H1 (cell line): Measurements from ENCODE around the gene NOTCH4. TPM values are rescaled to one million over a fixed set of nuclear protein-coding genes. Genes with fewer than 3 reads are reported as not detected.

ENCODE experiments used
- CEBPB ChIP-seq: IDR thresholded peaks from 2 replicates; pipeline ENCODE4 v1.6.1; 2012; ENCODE audit warnings: low read depth, low read length
- CTBP2 ChIP-seq: IDR thresholded peaks from 2 replicates; pipeline ENCODE4 v1.7.0; 2011; ENCODE audit warnings: borderline replicate concordance, mild to moderate bottlenecking, moderate library complexity, mixed read lengths, low read length; ENCODE audit not compliant: insufficient read depth, insufficient read length
- HDAC6 ChIP-seq: IDR thresholded peaks from one replicate; pipeline ENCODE4 v1.7.1; 2012; ENCODE audit warnings: low read depth, mild to moderate bottlenecking, inconsistent platforms, low read length, moderate library complexity
- JUN ChIP-seq: IDR thresholded peaks from 2 replicates; pipeline ENCODE4 v1.6.1; 2011; ENCODE audit warnings: low read depth, mild to moderate bottlenecking, improper control_type of control experiment, low read length
- NRF1 ChIP-seq: IDR thresholded peaks from 2 replicates; pipeline ENCODE4 v1.6.1; 2011; ENCODE audit warnings: mild to moderate bottlenecking, low read depth, low read length, improper control_type of control experiment
- POU5F1 ChIP-seq: IDR thresholded peaks from 2 replicates; pipeline ENCODE4 v1.6.1; 2011; ENCODE audit warnings: low read depth, mild to moderate bottlenecking, low read length, moderate library complexity
- SIX5 ChIP-seq: IDR thresholded peaks from 2 replicates; pipeline ENCODE4 v1.6.1; 2011; ENCODE audit warnings: mild to moderate bottlenecking, low read depth, low read length
- SP4 ChIP-seq: IDR thresholded peaks from 2 replicates; pipeline ENCODE4 v1.6.1; 2012; ENCODE audit warnings: low read length, inconsistent platforms
- USF2 ChIP-seq: IDR thresholded peaks from 2 replicates; pipeline ENCODE4 v1.6.1; 2011; ENCODE audit warnings: low read length, improper control_type of control experiment
- polyA plus RNA-seq, 7 experiments: library from polyadenylated mRNA; depleted of rRNA in 3 of 7; stranded (reverse) in 5 of 7; unstranded in 2 of 7; fragments of >200 nt in 5 of 7; fragments of 200-250 nt in 2 of 7; gene quantifications; 1 replicate in 5 of 7; 2 replicates in 1 of 7; 4 replicates in 1 of 7; pipeline versions ENCODE4 v1.2.1 to v1.2.3, GENCODE V29; 2011 to 2013; ENCODE audit warnings: missing spikeins in 2 of 7, mixed read lengths in 2 of 7
- total RNA-seq: library from RNA; stranded (reverse); fragmentation: NEBNext Ultra II Directional; extraction: Animal tissue kit (Norgen Biotek cat#: 25700); gene quantifications from 2 replicates; pipeline ENCODE4 v1.2.1, GENCODE V29; 2021

Gene NOTCH4
- total and polyA plus RNA-seq, 2 of the 8 experiments (the other 6 are each of a cell fraction or from before 2014, with no cell fraction given), result 1.9 to 2.8 TPM

- TF ChIP-seq JUN (no peak), CEBPB (no peak), POU5F1 (no peak), SP4 (no peak), CTBP2 (no peak), SIX5 (no peak), USF2 (no peak), HDAC6 (no peak), NRF1 (no peak)
Measured at GRCh38 chr6:32176476-32177182, 47.2 kb downstream of the NOTCH4 start (continued).
